Liver (tissue), 9 donors: ENCODE measurements around the gene OR10R2. TPM values are rescaled to one million over a fixed set of nuclear protein-coding genes. Genes with fewer than 3 reads are reported as not detected.

Source experiments
- DNase-seq: peaks from one replicate; pipeline ENCODE4 v3.0.0-alpha.2; 2017; ENCODE audit warnings: low spot score
- H3K27ac ChIP-seq, 2 donors: one replicate each; pipeline ENCODE4 v1.7.0; 2013; ENCODE audit warnings: inconsistent platforms in 2 of 2, low read length in 2 of 2, control low read depth in 1 of 2, low read depth in 1 of 2, mild to moderate bottlenecking in 1 of 2
- H3K27me3 ChIP-seq, 4 donors: one replicate each; pipeline versions ENCODE4 v1.6.1 to v1.7.0; 2013; ENCODE audit warnings: low read length in 3 of 4, inconsistent platforms in 1 of 4, mild to moderate bottlenecking in 1 of 4, moderate library complexity in 1 of 4; ENCODE audit not compliant: control insufficient read depth in 4 of 4, insufficient read depth in 4 of 4
- H3K36me3 ChIP-seq, 4 donors: one replicate each; pipeline versions ENCODE4 v1.6.1 to v1.7.0; 2013; ENCODE audit warnings: low read length in 3 of 4, mild to moderate bottlenecking in 3 of 4, low read depth in 1 of 4, moderate library complexity in 1 of 4; ENCODE audit not compliant: control insufficient read depth in 4 of 4, insufficient read depth in 3 of 4
- H3K4me1 ChIP-seq, 4 donors: one replicate each; pipeline versions ENCODE4 v1.6.1 to v1.7.0; 2013; ENCODE audit warnings: low read length in 3 of 4, mild to moderate bottlenecking in 3 of 4, moderate library complexity in 1 of 4; ENCODE audit not compliant: control insufficient read depth in 4 of 4, insufficient read depth in 4 of 4
- H3K4me3 ChIP-seq, 3 donors: one replicate each; pipeline versions ENCODE4 v1.6.1 to v1.7.0; 2013; ENCODE audit warnings: low read length in 3 of 3, control low read depth in 1 of 3, low read depth in 1 of 3, mild to moderate bottlenecking in 1 of 3
- H3K9ac ChIP-seq, 2 donors: one replicate each; pipeline ENCODE4 v1.7.0; 2013; ENCODE audit warnings: low read length in 2 of 2, mild to moderate bottlenecking in 2 of 2, moderate library complexity in 2 of 2, control low read depth in 1 of 2, low read depth in 1 of 2
- H3K9me3 ChIP-seq, 4 donors: one replicate each; pipeline versions ENCODE4 v1.6.1 to v1.7.0; 2013; ENCODE audit warnings: low read length in 3 of 4; ENCODE audit not compliant: control insufficient read depth in 4 of 4
- EGR1 ChIP-seq, 2 donors: IDR thresholded peaks; 2 replicates each; pipeline ENCODE4 v1.6.1; 2016 to 2018; ENCODE audit warnings: antibody characterized with exemption in 2 of 2, low read depth in 2 of 2
- FOXA1 ChIP-seq: IDR thresholded peaks from 2 replicates; pipeline ENCODE4 v1.6.1; 2016; ENCODE audit warnings: antibody characterized with exemption
- GABPA ChIP-seq, 2 donors: IDR thresholded peaks in 1 of 2; conservative IDR thresholded peaks in 1 of 2; 2 replicates each; pipeline ENCODE4 v1.6.1; 2016; ENCODE audit warnings: antibody characterized with exemption in 2 of 2, mild to moderate bottlenecking in 1 of 2, moderate library complexity in 1 of 2
- HNF4A ChIP-seq, 2 donors: conservative IDR thresholded peaks; 2 replicates each; pipeline ENCODE4 v1.6.1; 2016; ENCODE audit warnings: antibody characterized with exemption in 2 of 2, mild to moderate bottlenecking in 2 of 2
- HNF4G ChIP-seq: IDR thresholded peaks from 2 replicates; pipeline ENCODE4 v1.6.1; 2016; ENCODE audit warnings: antibody characterized with exemption
- JUND ChIP-seq, 2 donors: IDR thresholded peaks; 2 replicates each; pipeline ENCODE4 v1.6.1; 2016; ENCODE audit warnings: antibody characterized with exemption in 2 of 2
- NR2F2 ChIP-seq: IDR thresholded peaks from 2 replicates; pipeline ENCODE4 v1.6.1; 2016; ENCODE audit warnings: antibody characterized with exemption
- RAD21 ChIP-seq, 2 donors: IDR thresholded peaks; 2 replicates each; pipeline ENCODE4 v1.6.1; 2016; ENCODE audit warnings: antibody characterized with exemption in 2 of 2, mild to moderate bottlenecking in 2 of 2
- SP1 ChIP-seq: IDR thresholded peaks from 2 replicates; pipeline ENCODE4 v1.6.1; 2018; ENCODE audit warnings: antibody characterized with exemption, mild to moderate bottlenecking
- TAF1 ChIP-seq: conservative IDR thresholded peaks from 2 replicates; pipeline ENCODE4 v1.6.1; 2016; ENCODE audit warnings: antibody characterized with exemption, mild to moderate bottlenecking
- WGBS: extraction: QIAGEN DNeasy Blood & Tissue Kit; methylation state at CpG from one replicate; pipeline ENCODE4 v1.1.7; 2013; 5-methylcytosine and 5-hydroxymethylcytosine counted together
- polyA plus RNA-seq, 2 donors: library from polyadenylated mRNA; stranded (reverse) in 1 of 2; unstranded in 1 of 2; fragments of 200-250 nt in 1 of 2; fragments of >200 nt in 1 of 2; fragmentation: Nextera tagmentation in 1 of 2; extraction: Ambion mirVana in 1 of 2; gene quantifications; one replicate each; pipeline versions ENCODE4 v1.2.1 to v1.2.3, GENCODE V29; 2013 to 2015
- total RNA-seq, 2 donors: library from RNA; depleted of rRNA; stranded (reverse); fragments of >200 nt; gene quantifications; one replicate each; pipeline ENCODE4 v1.2.3, GENCODE V29; 2014
- TF ChIP-seq, protein P1 (sequence below): IDR thresholded peaks from 2 replicates; pipeline ENCODE4 v1.6.1; 2016; ENCODE audit warnings: antibody characterized with exemption
- TF ChIP-seq, protein P2 (sequence below): IDR thresholded peaks from 2 replicates; pipeline ENCODE4 v1.6.1; 2016; ENCODE audit warnings: antibody characterized with exemption
- TF ChIP-seq, protein P3 (sequence below): fragments of 150-350 bp; IDR thresholded peaks from 2 replicates; pipeline ENCODE4 v1.5.1; 2017; ENCODE audit warnings: improper control_type of control experiment, low read depth, low read length; ENCODE audit not compliant: missing input control
- donor health status: healthy.
- donor health status: healthy.
- donor health status: healthy.
- donor health status: healthy.
- donor health status: healthy.

OR10R2 gene
- total and polyA plus RNA-seq, 4 donors: not detected

DNA sequence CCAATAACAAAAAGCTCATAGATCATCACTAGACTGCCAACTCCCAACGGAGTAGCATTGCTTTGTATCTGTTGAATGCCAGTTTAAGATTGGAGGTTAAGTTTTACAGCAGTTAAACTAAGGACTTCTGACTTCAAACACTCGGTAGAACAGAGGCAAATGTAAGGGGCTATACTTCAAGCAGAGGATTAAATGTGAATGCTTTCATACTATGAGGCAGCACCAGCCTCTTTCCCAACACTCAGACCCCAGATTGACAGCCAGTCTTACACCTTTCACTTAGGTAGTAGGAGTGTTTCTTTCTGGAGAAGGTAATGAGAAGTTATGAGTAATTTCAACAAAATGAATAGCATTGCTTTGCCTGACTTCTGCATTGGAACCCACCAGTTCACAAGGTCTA is 22.8 kb downstream of the OR10R2 start:
- WGBS: 26% methylated on average over 2 of the region's 2 CpGs
- TF ChIP-seq, protein P1, sequence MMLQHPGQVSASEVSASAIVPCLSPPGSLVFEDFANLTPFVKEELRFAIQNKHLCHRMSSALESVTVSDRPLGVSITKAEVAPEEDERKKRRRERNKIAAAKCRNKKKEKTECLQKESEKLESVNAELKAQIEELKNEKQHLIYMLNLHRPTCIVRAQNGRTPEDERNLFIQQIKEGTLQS: no peak
- no peak for TF ChIP-seq NR2F2
- no peak for TF ChIP-seq SP1
- TF ChIP-seq EGR1 (IDR thresholded peaks at IDR 0.05; ENCODE audit: low read depth in 2 of 2): no peak
- TF ChIP-seq TAF1: no peak
- TF ChIP-seq HNF4G: no peak
- TF ChIP-seq, protein P2, sequence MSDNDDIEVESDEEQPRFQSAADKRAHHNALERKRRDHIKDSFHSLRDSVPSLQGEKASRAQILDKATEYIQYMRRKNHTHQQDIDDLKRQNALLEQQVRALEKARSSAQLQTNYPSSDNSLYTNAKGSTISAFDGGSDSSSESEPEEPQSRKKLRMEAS: no peak
- no peak for TF ChIP-seq HNF4A (conservative IDR thresholded peaks at IDR 0.05)
- TF ChIP-seq JUND (IDR thresholded peaks at IDR 0.05): no peak
- TF ChIP-seq RAD21 (IDR thresholded peaks at IDR 0.05): no peak
- TF ChIP-seq FOXA1: no peak
- no peak for TF ChIP-seq GABPA (IDR thresholded peaks at IDR 0.05 in 1 of 2, conservative IDR thresholded peaks at IDR 0.05 in 1 of 2)
- no peak for DNase-seq
- Histone ChIP-seq H3K4me1 (no peaks in the 10 kb centered on the region), H3K9ac (no peak overlapping the region), H3K27me3 (peaks cover 0 to 5% (median 0%) of the 10 kb centered on the region in 4 donors), H3K27ac (no peak overlapping the region), H3K4me3 (no peak overlapping the region), H3K9me3 (no peaks in the 10 kb centered on the region), H3K36me3 (no peaks in the 10 kb centered on the region)

DNA sequence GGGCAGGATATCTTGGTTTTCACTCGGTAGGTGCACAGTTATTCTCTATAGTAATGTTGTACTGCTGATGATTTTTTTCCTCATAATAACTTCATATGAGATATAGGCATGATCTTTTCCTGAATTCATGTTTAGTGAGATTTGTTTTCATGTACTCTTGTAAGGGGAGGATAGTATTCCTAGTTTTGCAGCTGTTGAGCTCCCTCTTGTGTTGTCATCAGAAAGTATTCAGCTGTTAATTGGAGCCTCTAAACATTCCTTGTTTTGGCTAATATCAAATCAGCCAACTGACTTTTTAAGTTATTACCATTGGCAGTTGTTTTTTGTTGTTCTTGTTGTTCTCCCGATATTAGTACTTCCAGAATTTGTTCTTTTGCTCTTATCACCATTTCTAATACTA is 24.4 kb downstream of the OR10R2 start:
- Histone ChIP-seq H3K9me3 (no peaks in the 10 kb centered on the region), H3K9ac (no peak overlapping the region), H3K27me3 (peaks cover 0 to 9% (median 0%) of the 10 kb centered on the region in 4 donors), H3K4me3 (no peak overlapping the region), H3K27ac (no peak overlapping the region), H3K4me1 (no peaks in the 10 kb centered on the region), H3K36me3 (no peaks in the 10 kb centered on the region)
- peak; percentile 32 to 44 for TF ChIP-seq RAD21 (IDR thresholded peaks at IDR 0.05)
- TF ChIP-seq JUND (IDR thresholded peaks at IDR 0.05): no peak
- TF ChIP-seq, protein P3, sequence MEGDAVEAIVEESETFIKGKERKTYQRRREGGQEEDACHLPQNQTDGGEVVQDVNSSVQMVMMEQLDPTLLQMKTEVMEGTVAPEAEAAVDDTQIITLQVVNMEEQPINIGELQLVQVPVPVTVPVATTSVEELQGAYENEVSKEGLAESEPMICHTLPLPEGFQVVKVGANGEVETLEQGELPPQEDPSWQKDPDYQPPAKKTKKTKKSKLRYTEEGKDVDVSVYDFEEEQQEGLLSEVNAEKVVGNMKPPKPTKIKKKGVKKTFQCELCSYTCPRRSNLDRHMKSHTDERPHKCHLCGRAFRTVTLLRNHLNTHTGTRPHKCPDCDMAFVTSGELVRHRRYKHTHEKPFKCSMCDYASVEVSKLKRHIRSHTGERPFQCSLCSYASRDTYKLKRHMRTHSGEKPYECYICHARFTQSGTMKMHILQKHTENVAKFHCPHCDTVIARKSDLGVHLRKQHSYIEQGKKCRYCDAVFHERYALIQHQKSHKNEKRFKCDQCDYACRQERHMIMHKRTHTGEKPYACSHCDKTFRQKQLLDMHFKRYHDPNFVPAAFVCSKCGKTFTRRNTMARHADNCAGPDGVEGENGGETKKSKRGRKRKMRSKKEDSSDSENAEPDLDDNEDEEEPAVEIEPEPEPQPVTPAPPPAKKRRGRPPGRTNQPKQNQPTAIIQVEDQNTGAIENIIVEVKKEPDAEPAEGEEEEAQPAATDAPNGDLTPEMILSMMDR: no peak
- 33% methylated on average over 2 of the region's 2 CpGs for WGBS
- DNase-seq: no peak

DNA sequence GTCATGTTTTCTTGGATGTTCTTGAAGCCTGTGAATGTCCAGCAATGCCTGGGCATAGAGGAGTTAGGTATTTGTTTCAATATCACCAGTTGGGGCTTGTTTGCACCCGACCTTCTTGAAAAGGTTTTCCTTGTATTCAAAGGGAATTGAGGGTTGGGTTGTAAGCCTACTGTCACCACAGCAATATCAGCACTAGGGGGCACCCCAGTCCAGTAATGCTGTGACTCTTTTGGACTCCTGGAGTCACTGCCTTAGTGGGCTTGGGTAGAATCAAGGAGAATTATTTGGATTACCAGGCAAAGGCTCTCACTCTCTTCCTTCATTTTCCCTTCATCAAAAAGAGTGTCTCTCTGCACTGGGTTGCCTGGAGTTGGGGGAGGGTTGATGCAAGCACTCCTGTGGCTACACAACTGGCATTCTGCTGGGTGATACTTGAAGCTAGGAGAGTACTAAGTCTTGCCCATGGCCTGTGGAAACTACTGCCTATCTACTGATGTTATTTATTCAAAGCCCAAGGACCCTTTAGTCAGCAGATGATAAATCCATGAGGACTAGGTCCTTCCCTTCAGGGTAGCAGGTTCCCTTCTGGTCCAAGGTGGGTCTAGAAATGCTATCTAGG is 34.5 kb downstream of the OR10R2 start:
- H3K27ac ChIP-seq: no peak overlapping the region
- no peak for TF ChIP-seq GABPA (IDR thresholded peaks at IDR 0.05 in 1 of 2, conservative IDR thresholded peaks at IDR 0.05 in 1 of 2)
- TF ChIP-seq RAD21 (IDR thresholded peaks at IDR 0.05): peak; percentile 53 to 66
- TF ChIP-seq, protein P2: no peak
- TF ChIP-seq NR2F2: no peak
- no peak for TF ChIP-seq TAF1
- TF ChIP-seq, protein P1: no peak
- TF ChIP-seq, protein P3: peak; percentile 32
- TF ChIP-seq EGR1 (IDR thresholded peaks at IDR 0.05; ENCODE audit: low read depth in 2 of 2): no peak
- no peak for TF ChIP-seq SP1
- no peak for TF ChIP-seq HNF4G
- TF ChIP-seq JUND (IDR thresholded peaks at IDR 0.05): no peak
- 26% methylated on average over 1 of the region's 1 CpG for WGBS
- peaks cover 0 to 5% (median under 1%) of the 10 kb centered on the region in 4 donors for H3K27me3 ChIP-seq
- H3K4me3 ChIP-seq: no peak overlapping the region
- H3K4me1 ChIP-seq: no peaks in the 10 kb centered on the region
- peaks cover 0 to 2% (median 0%) of the 10 kb centered on the region in 4 donors for H3K9me3 ChIP-seq
- no peaks in the 10 kb centered on the region for H3K36me3 ChIP-seq
- H3K9ac ChIP-seq: no peak overlapping the region
- DNase-seq: no peak
